Sigmoid colon (tissue), 7 donors: ENCODE data around the gene GMPPA. TPM values are rescaled to one million over a fixed set of nuclear protein-coding genes. Genes with fewer than 3 reads are reported as not detected.

Experiments used
- DNase-seq: peaks from one replicate; pipeline ENCODE4 v3.0.0-alpha.2; 2019
- H3K27ac ChIP-seq, 4 donors: fragments of 200-600 bp; sonication (generic); one replicate each; pipeline ENCODE4 v1.5.1; 2016 to 2019; ENCODE audit warnings: mild to moderate bottlenecking in 1 of 4
- H3K27me3 ChIP-seq, 3 donors: fragments of 200-600 bp; sonication (generic); one replicate each; pipeline ENCODE4 v1.5.1; 2019; ENCODE audit warnings: mild to moderate bottlenecking in 1 of 3
- H3K36me3 ChIP-seq, 4 donors: fragments of 200-600 bp; sonication (generic); one replicate each; pipeline ENCODE4 v1.5.1; 2016 to 2019
- H3K4me1 ChIP-seq, 4 donors: fragments of 200-600 bp; sonication (generic); one replicate each; pipeline ENCODE4 v1.5.1; 2017 to 2019
- H3K4me3 ChIP-seq, 4 donors: fragments of 200-600 bp; sonication (generic); one replicate each; pipeline ENCODE4 v1.5.1; 2017 to 2019; ENCODE audit warnings: mild to moderate bottlenecking in 2 of 4, moderate library complexity in 1 of 4
- H3K9me3 ChIP-seq, 4 donors: fragments of 200-600 bp in 3 of 4; sonication (generic) in 3 of 4; one replicate each; pipeline versions ENCODE4 v1.5.1 to v1.6.1; 2013 to 2019
- EP300 ChIP-seq, 4 donors: sonication (generic); formaldehyde crosslinking; IDR thresholded peaks; one replicate each; pipeline ENCODE4 v1.6.1; 2017; ENCODE audit warnings: antibody characterized with exemption in 4 of 4
- POLR2A ChIP-seq, 2 donors: fragments of 450-650 bp; IDR thresholded peaks; one replicate each; pipeline ENCODE4 v1.6.1; 2016; ENCODE audit warnings: antibody characterized with exemption in 2 of 2, mild to moderate bottlenecking in 2 of 2, moderate library complexity in 2 of 2
- POLR2AphosphoS5 ChIP-seq, 4 donors: sonication (generic); formaldehyde crosslinking; IDR thresholded peaks; one replicate each; pipeline ENCODE4 v1.6.1; 2017; ENCODE audit warnings: antibody characterized with exemption in 4 of 4
- WGBS, 2 donors: extraction: QIAGEN DNeasy Blood & Tissue Kit; methylation state at CpG; one replicate each; pipeline ENCODE4 v1.1.7; 2013; 5-methylcytosine and 5-hydroxymethylcytosine counted together
- intact Hi-C: fragments of 100-400 bp; cut with DNase I; formaldehyde crosslinking; loops from one replicate; pipeline ENCODE4 v1.15.1; 2023
- polyA plus RNA-seq, 3 donors: library from polyadenylated mRNA; stranded (reverse); fragments of 200-250 nt; gene quantifications; one replicate each; pipeline ENCODE4 v1.2.3, GENCODE V29; 2013
- total RNA-seq, 4 donors: library from RNA; depleted of rRNA; stranded (reverse); fragments of >200 nt; gene quantifications; one replicate each; pipeline ENCODE4 v1.1.0, GENCODE V29; 2016
- TF ChIP-seq, protein P1 (sequence below), 4 experiments: fragments of 450-650 bp in 3 of 4; fragments of 200-600 bp in 1 of 4; IDR thresholded peaks; one replicate each; pipeline ENCODE4 v1.5.1; 2016 to 2019; ENCODE audit warnings: antibody characterized with exemption in 4 of 4, mild to moderate bottlenecking in 3 of 4, moderate library complexity in 2 of 4
- donor health status: healthy with polysubstance abuse.
- donor health status: Bipolar disorder and iron deficiency.
- donor health status: healthy.

Gene GMPPA
- total and polyA plus RNA-seq, 7 donors, result 13.9 to 52.8 (median 24.7) TPM

DNA sequence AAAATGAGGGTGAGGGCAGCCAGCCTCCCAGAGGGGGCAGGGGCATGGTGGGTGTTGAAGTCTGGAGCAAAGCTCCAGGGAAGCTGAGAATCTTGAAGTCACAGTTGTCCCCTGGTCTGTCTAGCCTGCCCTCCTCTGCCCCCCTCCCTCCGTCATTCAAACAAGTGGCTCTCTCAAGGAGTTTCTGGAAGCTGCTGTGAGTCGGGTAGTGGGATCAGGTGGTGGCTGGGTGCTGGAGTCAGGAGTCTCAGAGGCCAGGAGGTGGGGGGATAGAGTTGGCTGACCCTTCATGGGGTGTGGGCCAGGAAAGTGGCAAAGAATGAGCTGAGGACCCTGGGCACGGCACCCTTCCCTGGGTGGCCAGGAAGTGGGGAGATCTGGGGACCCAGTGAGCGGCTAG lies 15.1 kb downstream of the GMPPA start:
- Histone ChIP-seq H3K9me3 (no peaks in the 10 kb centered on the region), H3K4me3 (no peak overlapping the region), H3K4me1 (peaks cover 0 to 23% (median 19%) of the 10 kb centered on the region in 4 donors), H3K27me3 (peaks cover 6 to 50% (median 9%) of the 10 kb centered on the region in 3 donors), H3K27ac (no peak overlapping the region), H3K36me3 (no peaks in the 10 kb centered on the region)
- TF ChIP-seq, protein P1, sequence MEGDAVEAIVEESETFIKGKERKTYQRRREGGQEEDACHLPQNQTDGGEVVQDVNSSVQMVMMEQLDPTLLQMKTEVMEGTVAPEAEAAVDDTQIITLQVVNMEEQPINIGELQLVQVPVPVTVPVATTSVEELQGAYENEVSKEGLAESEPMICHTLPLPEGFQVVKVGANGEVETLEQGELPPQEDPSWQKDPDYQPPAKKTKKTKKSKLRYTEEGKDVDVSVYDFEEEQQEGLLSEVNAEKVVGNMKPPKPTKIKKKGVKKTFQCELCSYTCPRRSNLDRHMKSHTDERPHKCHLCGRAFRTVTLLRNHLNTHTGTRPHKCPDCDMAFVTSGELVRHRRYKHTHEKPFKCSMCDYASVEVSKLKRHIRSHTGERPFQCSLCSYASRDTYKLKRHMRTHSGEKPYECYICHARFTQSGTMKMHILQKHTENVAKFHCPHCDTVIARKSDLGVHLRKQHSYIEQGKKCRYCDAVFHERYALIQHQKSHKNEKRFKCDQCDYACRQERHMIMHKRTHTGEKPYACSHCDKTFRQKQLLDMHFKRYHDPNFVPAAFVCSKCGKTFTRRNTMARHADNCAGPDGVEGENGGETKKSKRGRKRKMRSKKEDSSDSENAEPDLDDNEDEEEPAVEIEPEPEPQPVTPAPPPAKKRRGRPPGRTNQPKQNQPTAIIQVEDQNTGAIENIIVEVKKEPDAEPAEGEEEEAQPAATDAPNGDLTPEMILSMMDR (IDR thresholded peaks at IDR 0.05), result no peak
- TF ChIP-seq POLR2AphosphoS5 (IDR thresholded peaks at IDR 0.05), result no peak
- TF ChIP-seq EP300 (IDR thresholded peaks at IDR 0.05), result no peak
- no peak for TF ChIP-seq POLR2A (IDR thresholded peaks at IDR 0.05)
- 11 to 18% methylated on average over 4 of the region's 4 CpGs for WGBS, 2 donors
- intact Hi-C loops, result no loop called here
- no peak for DNase-seq

DNA sequence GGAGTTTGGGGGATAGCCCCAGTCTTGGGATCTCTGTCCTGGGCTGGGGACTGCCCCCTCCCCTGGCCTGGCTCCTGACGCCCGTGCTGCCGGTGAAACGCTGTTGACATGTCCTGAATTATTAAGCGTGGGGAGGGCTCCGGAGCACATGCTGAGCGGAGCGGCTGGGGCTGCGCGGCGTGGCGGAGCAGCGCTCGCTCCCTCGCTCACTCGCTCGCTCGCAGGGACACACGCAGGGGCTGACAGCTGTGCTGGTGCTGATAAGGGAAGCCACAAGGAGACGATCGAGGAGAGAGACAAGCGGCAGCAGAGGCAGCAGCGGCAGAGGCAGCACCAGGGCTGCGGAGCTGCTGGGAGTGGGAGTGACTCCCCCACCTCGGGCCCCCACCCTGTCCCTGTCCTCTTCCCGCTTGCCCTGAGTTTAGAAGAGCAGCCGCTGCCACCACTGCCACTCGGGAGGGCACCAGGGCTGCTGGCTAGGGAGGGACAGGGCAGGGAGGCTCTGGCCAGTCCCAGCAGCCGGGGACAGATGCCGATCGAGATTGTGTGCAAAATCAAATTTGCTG lies 15.6 kb downstream of the GMPPA start, which contains the start of gene ASIC4:
TSS of gene ASIC4 (plus strand) at position 287 of the 566 bp plus-strand sequence. CDS start at position 530, 243 bp downstream.
- TF ChIP-seq, protein P1 (IDR thresholded peaks at IDR 0.05), result no peak
- TF ChIP-seq POLR2A (IDR thresholded peaks at IDR 0.05), result no peak
- no peak for TF ChIP-seq POLR2AphosphoS5 (IDR thresholded peaks at IDR 0.05)
- no peak for TF ChIP-seq EP300 (IDR thresholded peaks at IDR 0.05)
- H3K4me1 ChIP-seq, result peaks cover 0 to 18% (median 14%) of the 10 kb centered on the region in 4 donors
- H3K27me3 ChIP-seq, result peaks cover 6 to 50% (median 9%) of the 10 kb centered on the region in 3 donors
- intact Hi-C loops, result no loop called here
- 7 to 8% methylated on average over 31 of the region's 31 CpGs for WGBS, 2 donors
- DNase-seq, result no peak
- no peak within 1 kb of the TSS for H3K4me3 ChIP-seq
- H3K9me3 ChIP-seq, result no peaks in the 10 kb centered on the region
- no peak within 1 kb of the TSS for H3K27ac ChIP-seq
- no peaks in the 10 kb centered on the region for H3K36me3 ChIP-seq

DNA sequence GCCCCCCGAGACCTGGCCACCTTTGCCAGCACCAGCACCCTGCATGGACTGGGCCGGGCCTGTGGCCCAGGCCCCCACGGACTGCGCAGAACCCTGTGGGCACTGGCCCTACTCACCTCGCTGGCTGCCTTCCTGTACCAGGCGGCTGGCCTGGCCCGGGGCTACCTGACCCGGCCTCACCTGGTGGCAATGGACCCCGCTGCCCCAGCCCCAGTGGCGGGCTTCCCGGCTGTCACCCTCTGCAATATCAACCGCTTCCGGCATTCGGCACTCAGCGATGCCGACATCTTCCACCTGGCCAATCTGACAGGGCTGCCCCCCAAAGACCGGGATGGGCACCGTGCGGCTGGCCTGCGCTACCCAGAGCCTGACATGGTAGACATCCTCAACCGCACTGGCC lies 16.1 kb downstream of the GMPPA start:
- H3K36me3 ChIP-seq, result no peaks in the 10 kb centered on the region
- WGBS, 2 donors, result 87 to 91% methylated on average over 21 of the region's 21 CpGs
- H3K27ac ChIP-seq, result no peak overlapping the region
- no peaks in the 10 kb centered on the region for H3K9me3 ChIP-seq
- no peak overlapping the region for H3K4me3 ChIP-seq
- H3K4me1 ChIP-seq, result peaks cover 0 to 13% (median 8%) of the 10 kb centered on the region in 4 donors
- intact Hi-C loops, result no loop called here
- no peak for TF ChIP-seq POLR2AphosphoS5 (IDR thresholded peaks at IDR 0.05)
- TF ChIP-seq POLR2A (IDR thresholded peaks at IDR 0.05), result no peak
- TF ChIP-seq EP300 (IDR thresholded peaks at IDR 0.05), result no peak
- TF ChIP-seq, protein P1 (IDR thresholded peaks at IDR 0.05), result no peak
- DNase-seq, result no peak
- H3K27me3 ChIP-seq, result peaks cover 6 to 50% (median 9%) of the 10 kb centered on the region in 3 donors

DNA sequence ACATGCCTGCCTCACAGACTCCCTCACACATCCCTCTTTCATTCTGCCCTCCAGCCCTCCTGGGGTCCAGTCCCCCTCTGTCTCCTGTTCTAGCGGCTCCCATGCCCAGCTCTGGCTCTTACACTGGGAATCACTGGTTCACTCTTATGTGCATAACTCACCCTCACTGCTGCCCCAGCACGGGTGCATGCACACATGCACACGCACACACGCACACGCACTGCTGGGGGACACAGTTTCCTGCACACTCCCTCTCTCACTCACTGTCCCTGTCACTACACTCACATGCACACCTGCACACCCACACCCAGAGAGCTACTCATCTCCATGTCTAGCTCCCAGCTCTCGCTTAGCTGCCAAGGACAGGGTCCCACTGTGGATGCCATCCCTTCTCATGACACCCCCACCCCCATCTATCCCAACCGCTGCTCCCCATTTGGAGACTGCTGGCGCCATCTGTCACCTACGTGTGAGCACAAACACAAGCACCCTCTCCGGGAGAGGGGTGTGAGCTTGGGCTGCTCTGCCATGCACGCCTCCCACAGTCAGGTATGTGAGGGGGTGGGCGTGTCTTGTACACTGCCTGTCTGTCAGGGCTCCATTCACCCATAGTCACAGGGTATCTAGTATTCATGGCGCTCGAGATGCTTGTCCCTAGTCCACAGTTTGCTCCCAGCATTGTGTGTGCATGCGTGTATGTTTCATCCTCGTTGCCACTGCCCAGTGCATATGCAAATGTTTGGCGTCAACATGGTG lies 17.4 kb downstream of the GMPPA start:
- 48 to 69% methylated on average over 17 of the region's 17 CpGs for WGBS, 2 donors
- intact Hi-C loops, result no loop called here
- Histone ChIP-seq H3K27ac (no peak overlapping the region), H3K4me1 (peaks cover 0 to 9% (median 5%) of the 10 kb centered on the region in 4 donors), H3K9me3 (no peaks in the 10 kb centered on the region), H3K36me3 (no peaks in the 10 kb centered on the region), H3K4me3 (no peak overlapping the region), H3K27me3 (peaks cover 2 to 39% (median 4%) of the 10 kb centered on the region in 3 donors)
- TF ChIP-seq, protein P1 (IDR thresholded peaks at IDR 0.05), result no peak
- TF ChIP-seq EP300 (IDR thresholded peaks at IDR 0.05) (no peak), POLR2A (IDR thresholded peaks at IDR 0.05) (no peak)
- no peak for DNase-seq
